Calu3 (cell line): ENCODE measurements around the gene LRRC1. TPM values are rescaled to one million over a fixed set of nuclear protein-coding genes. Genes with fewer than 3 reads are reported as not detected.

Experiments
- BruUV-seq: library from RNA; stranded (reverse); fragments of 400-500 nt; replicated peaks from 2 replicates; lab custom pipeline; 2021; lab: Mats Ljungman, UMichigan
- CTCF ChIA-PET: fragments of 300-600 bp; sonication (Branson Sonifier 250); formaldehyde crosslinking; loops from one replicate; lab custom pipeline; 2022; ENCODE audit warnings: antibody characterized with exemption; lab: Charles Lee
- DNase-seq: peaks from one replicate; pipeline ENCODE4 v3.0.0; 2022
- H3K27ac Mint-ChIP-seq: one replicate; pipeline ENCODE4 v1.8.0; 2022; ENCODE audit warnings: mixed read lengths; ENCODE audit not compliant: unreplicated experiment
- H3K27me3 Mint-ChIP-seq: one replicate; pipeline ENCODE4 v1.8.0; 2022; ENCODE audit warnings: mixed read lengths; ENCODE audit not compliant: unreplicated experiment
- H3K36me3 Mint-ChIP-seq: one replicate; pipeline ENCODE4 v1.8.0; 2022; ENCODE audit warnings: mild to moderate bottlenecking, moderate library complexity, mixed read lengths; ENCODE audit not compliant: insufficient read depth, unreplicated experiment
- H3K4me1 Mint-ChIP-seq: one replicate; pipeline ENCODE4 v1.8.0; 2022; ENCODE audit warnings: mild to moderate bottlenecking, low read depth, mixed read lengths; ENCODE audit not compliant: unreplicated experiment
- H3K4me3 Mint-ChIP-seq: one replicate; pipeline ENCODE4 v1.8.0; 2022; ENCODE audit warnings: mild to moderate bottlenecking, low read depth, moderate library complexity, mixed read lengths; ENCODE audit not compliant: unreplicated experiment
- H3K9me3 Mint-ChIP-seq: one replicate; pipeline ENCODE4 v1.8.0; 2022; ENCODE audit warnings: low read depth, mixed read lengths; ENCODE audit not compliant: unreplicated experiment
- intact Hi-C: fragments of 100-400 bp; cut with micrococcal nuclease; formaldehyde crosslinking; loops from one replicate; pipeline ENCODE4 v1.10.0; 2022; ENCODE audit not compliant: unreplicated experiment
- total RNA-seq: library from RNA; stranded (reverse); gene quantifications from 2 replicates; pipeline ENCODE4 v1.2.3, GENCODE V29; 2022
- TF ChIP-seq, protein P1 (sequence below): fragments of 200-600 bp; IDR thresholded peaks from one replicate; pipeline ENCODE4 v1.8.0; 2022; ENCODE audit warnings: antibody characterized with exemption; ENCODE audit not compliant: unreplicated experiment

LRRC1 gene
- total RNA-seq, 1 experiment from 2014 or later = 26.6 TPM

DNA sequence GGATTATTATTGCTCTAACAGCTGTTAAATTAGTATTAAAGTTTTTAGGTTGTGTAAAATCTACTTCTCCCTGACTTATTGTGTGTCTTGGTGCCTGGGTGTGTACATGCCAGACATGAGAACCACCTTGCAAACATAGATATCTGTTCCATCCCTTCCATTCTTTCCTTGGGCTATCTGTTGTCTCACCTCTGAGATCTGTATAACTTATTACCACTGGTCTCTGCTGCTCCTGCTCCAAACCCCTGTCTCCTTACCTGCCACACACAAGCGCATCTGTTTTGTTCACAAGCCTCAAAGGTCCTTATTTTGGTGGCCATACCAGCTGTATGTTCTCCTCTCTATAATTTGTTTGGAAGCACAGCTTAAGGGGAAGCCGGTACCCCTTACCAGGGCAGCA is 2.5 kb downstream of the LRRC1 start:
- TF ChIP-seq, protein P1, sequence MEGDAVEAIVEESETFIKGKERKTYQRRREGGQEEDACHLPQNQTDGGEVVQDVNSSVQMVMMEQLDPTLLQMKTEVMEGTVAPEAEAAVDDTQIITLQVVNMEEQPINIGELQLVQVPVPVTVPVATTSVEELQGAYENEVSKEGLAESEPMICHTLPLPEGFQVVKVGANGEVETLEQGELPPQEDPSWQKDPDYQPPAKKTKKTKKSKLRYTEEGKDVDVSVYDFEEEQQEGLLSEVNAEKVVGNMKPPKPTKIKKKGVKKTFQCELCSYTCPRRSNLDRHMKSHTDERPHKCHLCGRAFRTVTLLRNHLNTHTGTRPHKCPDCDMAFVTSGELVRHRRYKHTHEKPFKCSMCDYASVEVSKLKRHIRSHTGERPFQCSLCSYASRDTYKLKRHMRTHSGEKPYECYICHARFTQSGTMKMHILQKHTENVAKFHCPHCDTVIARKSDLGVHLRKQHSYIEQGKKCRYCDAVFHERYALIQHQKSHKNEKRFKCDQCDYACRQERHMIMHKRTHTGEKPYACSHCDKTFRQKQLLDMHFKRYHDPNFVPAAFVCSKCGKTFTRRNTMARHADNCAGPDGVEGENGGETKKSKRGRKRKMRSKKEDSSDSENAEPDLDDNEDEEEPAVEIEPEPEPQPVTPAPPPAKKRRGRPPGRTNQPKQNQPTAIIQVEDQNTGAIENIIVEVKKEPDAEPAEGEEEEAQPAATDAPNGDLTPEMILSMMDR = no peak
- Mint-ChIP-seq H3K36me3 (peaks cover 50% of the 10 kb centered on the region), H3K4me3 (peak overlapping the region; percentile 95), H3K9me3 (no peaks in the 10 kb centered on the region), H3K4me1 (peaks cover 49% of the 10 kb centered on the region), H3K27me3 (no peaks in the 10 kb centered on the region), H3K27ac (no peak overlapping the region)
- CTCF ChIA-PET = interaction anchor here (1.1 to 2.0 kb wide), 3 partner anchors 10 to 159 kb away, joined by 3 to 5 read pairs (median 3); no protein-coding TSS in a partner anchor
- no peak for DNase-seq
- no TSS peak for BruUV-seq
- intact Hi-C loops = loop anchor here (10.0 kb wide), 1 partner anchor 127 kb away; no protein-coding TSS in a partner anchor

DNA sequence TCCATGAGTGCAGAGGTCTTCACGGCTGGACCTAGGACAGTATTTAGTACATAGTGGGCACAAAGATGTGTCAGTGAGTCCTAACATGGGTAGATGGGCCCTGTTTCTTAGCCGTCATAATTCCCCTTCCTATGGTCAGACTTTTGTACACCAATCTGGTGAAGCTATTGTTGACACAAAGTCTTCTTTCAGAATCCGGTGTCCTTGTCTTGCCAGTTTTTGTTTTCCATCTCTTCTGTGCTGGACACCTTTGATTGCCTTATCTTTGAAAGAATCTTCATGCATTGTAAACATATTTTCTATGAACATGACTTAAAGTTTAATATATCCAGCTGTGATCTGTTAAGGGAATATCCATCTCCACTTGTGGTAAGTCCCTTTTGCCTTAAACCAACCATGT is 4.5 kb downstream of the LRRC1 start:
- TF ChIP-seq, protein P1 = no peak
- no TSS peak for BruUV-seq
- Mint-ChIP-seq H3K27me3 (no peaks in the 10 kb centered on the region), H3K36me3 (peaks cover 31% of the 10 kb centered on the region), H3K27ac (peak overlapping the region; percentile 44), H3K4me1 (peaks cover 35% of the 10 kb centered on the region), H3K4me3 (no peak overlapping the region), H3K9me3 (no peaks in the 10 kb centered on the region)
- intact Hi-C loops = loop anchor here (10.0 kb wide), 1 partner anchor 125 kb away; no protein-coding TSS in a partner anchor
- DNase-seq = no peak
- CTCF ChIA-PET = no interaction called here

DNA sequence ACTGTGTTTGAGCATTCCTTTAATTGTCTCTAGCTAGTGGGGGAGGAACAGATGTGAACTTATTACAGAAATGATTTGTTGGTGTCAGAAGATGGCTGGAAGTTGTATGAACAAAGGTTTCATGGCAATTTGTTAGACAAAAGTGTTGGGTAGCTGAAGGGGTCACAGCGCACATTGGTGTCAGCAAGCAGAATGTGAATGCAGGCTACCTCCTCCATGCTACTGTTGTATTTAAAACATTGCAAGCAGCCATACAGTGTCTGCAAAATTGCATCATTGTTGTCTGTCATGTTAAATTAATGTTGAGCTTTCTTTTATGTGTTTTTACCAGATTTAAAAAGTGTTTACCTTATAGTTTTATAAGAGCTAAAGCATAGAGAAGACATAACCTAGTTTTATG is 6.2 kb downstream of the LRRC1 start:
- no peak for DNase-seq
- no peaks in the 10 kb centered on the region for H3K27me3 Mint-ChIP-seq
- H3K36me3 Mint-ChIP-seq = peaks cover 14% of the 10 kb centered on the region
- H3K4me1 Mint-ChIP-seq = peaks cover 35% of the 10 kb centered on the region
- TF ChIP-seq, protein P1 = no peak
- CTCF ChIA-PET = no interaction called here
- BruUV-seq = no TSS peak
- no peak overlapping the region for H3K27ac Mint-ChIP-seq
- intact Hi-C loops = no loop called here
- H3K9me3 Mint-ChIP-seq = no peaks in the 10 kb centered on the region
- H3K4me3 Mint-ChIP-seq = no peak overlapping the region

DNA sequence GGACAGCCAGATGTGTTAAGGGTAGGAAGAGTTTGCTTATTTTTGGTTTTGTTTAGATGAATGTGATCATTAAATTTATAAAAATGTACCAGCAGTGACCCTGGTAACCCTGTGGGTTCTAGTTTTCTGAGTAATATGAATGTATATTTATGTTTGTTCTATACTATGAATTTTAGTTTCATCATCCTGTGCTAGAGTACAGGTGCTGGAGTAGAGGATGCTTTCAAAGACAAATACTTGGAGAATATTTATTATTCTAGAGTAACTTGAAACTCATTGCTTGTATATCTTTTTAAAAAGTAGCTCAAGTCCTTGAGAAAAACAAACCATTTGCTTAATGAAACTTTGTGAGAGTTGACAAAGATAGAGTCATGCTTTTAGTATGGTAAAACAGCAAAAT is 7.8 kb downstream of the LRRC1 start:
- peaks cover 26% of the 10 kb centered on the region for H3K4me1 Mint-ChIP-seq
- no peaks in the 10 kb centered on the region for H3K27me3 Mint-ChIP-seq
- no peak for DNase-seq
- no peaks in the 10 kb centered on the region for H3K9me3 Mint-ChIP-seq
- CTCF ChIA-PET = interaction anchor here (0.5 kb wide), 1 partner anchor 21 kb away, joined by 3 read pairs; no protein-coding TSS in a partner anchor
- BruUV-seq = no TSS peak
- no peak overlapping the region for H3K4me3 Mint-ChIP-seq
- TF ChIP-seq, protein P1 = no peak
- intact Hi-C loops = no loop called here
- H3K27ac Mint-ChIP-seq = no peak overlapping the region
- H3K36me3 Mint-ChIP-seq = peaks cover under 1% of the 10 kb centered on the region
